Upper lobe of left lung (tissue), 4 donors: ENCODE results near the gene FRY.

Experiments used
- EP300 ChIP-seq, 4 donors: sonication (generic); formaldehyde crosslinking; IDR thresholded peaks; one replicate each; pipeline ENCODE4 v1.5.1; 2017; ENCODE audit warnings: antibody characterized with exemption in 4 of 4, control low read depth in 2 of 4
- POLR2AphosphoS5 ChIP-seq, 2 donors: sonication (generic); formaldehyde crosslinking; IDR thresholded peaks; one replicate each; pipeline ENCODE4 v1.5.1; 2017; ENCODE audit warnings: antibody characterized with exemption in 2 of 2
- TF ChIP-seq, protein P1 (sequence below), 6 experiments: fragments of 450-650 bp in 4 of 6; fragments of 200-600 bp in 2 of 6; sonication (generic) in 2 of 6; IDR thresholded peaks; one replicate each; pipeline ENCODE4 v1.5.1; 2016 to 2019; ENCODE audit warnings: antibody characterized with exemption in 6 of 6

DNA sequence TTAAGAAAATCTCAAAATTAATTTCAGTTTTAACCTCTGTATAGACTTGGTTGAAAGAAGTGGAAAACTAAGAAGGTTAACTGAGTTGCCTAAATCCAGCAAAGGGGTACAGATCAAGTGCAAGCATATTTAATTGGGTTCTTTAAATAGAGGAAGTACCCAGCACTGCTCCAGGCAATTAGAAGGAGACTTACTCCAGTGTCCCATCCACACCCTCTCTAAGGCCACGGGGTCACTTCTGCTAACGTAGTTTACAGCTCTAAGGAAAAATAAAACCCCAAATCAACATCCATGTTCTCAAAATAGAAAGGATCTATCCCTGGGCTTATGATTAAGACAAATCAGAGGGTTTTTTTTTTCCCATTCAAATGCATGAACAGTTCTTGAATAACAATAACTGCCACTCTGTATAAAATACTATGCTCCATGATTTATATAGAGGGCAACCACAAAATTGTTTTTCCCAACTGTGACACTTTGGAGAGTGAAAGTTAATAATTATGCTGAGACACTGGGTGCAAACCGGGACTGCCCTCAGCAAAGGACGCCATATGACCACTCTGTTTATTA lies 4.6 kb downstream of the FRY start:
- TF ChIP-seq, protein P1, sequence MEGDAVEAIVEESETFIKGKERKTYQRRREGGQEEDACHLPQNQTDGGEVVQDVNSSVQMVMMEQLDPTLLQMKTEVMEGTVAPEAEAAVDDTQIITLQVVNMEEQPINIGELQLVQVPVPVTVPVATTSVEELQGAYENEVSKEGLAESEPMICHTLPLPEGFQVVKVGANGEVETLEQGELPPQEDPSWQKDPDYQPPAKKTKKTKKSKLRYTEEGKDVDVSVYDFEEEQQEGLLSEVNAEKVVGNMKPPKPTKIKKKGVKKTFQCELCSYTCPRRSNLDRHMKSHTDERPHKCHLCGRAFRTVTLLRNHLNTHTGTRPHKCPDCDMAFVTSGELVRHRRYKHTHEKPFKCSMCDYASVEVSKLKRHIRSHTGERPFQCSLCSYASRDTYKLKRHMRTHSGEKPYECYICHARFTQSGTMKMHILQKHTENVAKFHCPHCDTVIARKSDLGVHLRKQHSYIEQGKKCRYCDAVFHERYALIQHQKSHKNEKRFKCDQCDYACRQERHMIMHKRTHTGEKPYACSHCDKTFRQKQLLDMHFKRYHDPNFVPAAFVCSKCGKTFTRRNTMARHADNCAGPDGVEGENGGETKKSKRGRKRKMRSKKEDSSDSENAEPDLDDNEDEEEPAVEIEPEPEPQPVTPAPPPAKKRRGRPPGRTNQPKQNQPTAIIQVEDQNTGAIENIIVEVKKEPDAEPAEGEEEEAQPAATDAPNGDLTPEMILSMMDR (IDR thresholded peaks at IDR 0.05): no peak
- no peak for TF ChIP-seq POLR2AphosphoS5 (IDR thresholded peaks at IDR 0.05)
- no peak for TF ChIP-seq EP300 (IDR thresholded peaks at IDR 0.05)
